HEK293T (cell line): Measurements from ENCODE around the gene LANCL2.

Source experiments
- ARNT ChIP-seq: fragments of 450-650 bp; IDR thresholded peaks from 2 replicates; pipeline ENCODE4 v1.6.1; 2017; ENCODE audit warnings: mild to moderate bottlenecking
- BHLHE40 ChIP-seq: fragments of 450-650 bp; IDR thresholded peaks from 2 replicates; pipeline ENCODE4 v1.6.1; 2016; ENCODE audit warnings: mild to moderate bottlenecking, moderate library complexity, borderline replicate concordance
- CTBP1 ChIP-seq: fragments of 450-650 bp; IDR thresholded peaks from 2 replicates; pipeline ENCODE4 v1.6.1; 2016; ENCODE audit warnings: borderline replicate concordance
- ELF4 ChIP-seq: fragments of 450-650 bp; IDR thresholded peaks from 2 replicates; pipeline ENCODE4 v1.6.1; 2017; ENCODE audit warnings: antibody characterized with exemption
- FOXA1 ChIP-seq: fragments of 450-650 bp; IDR thresholded peaks from 2 replicates; pipeline ENCODE4 v1.6.1; 2016; ENCODE audit warnings: mild to moderate bottlenecking
- FOXK2 ChIP-seq: fragments of 450-650 bp; IDR thresholded peaks from 2 replicates; pipeline ENCODE4 v1.6.1; 2016; ENCODE audit warnings: mild to moderate bottlenecking
- FOXM1 ChIP-seq: fragments of 450-650 bp; IDR thresholded peaks from 2 replicates; pipeline ENCODE4 v1.6.1; 2017; ENCODE audit warnings: mild to moderate bottlenecking, borderline replicate concordance
- HDGF ChIP-seq: fragments of 450-650 bp; IDR thresholded peaks from 2 replicates; pipeline ENCODE4 v1.6.1; 2017; ENCODE audit warnings: antibody characterized with exemption, borderline replicate concordance
- LEF1 ChIP-seq: fragments of 450-650 bp; IDR thresholded peaks from 2 replicates; pipeline ENCODE4 v1.6.1; 2017; ENCODE audit warnings: mild to moderate bottlenecking, borderline replicate concordance
- NFRKB ChIP-seq: fragments of 450-650 bp; IDR thresholded peaks from 2 replicates; pipeline ENCODE4 v1.6.1; 2016; ENCODE audit warnings: mild to moderate bottlenecking, moderate library complexity
- SP1 ChIP-seq: fragments of 450-650 bp; IDR thresholded peaks from 2 replicates; pipeline ENCODE4 v1.6.1; 2017
- SUZ12 ChIP-seq: fragments of 450-650 bp; IDR thresholded peaks from 2 replicates; pipeline ENCODE4 v1.6.1; 2016; ENCODE audit warnings: mild to moderate bottlenecking
- ZNF384 ChIP-seq: fragments of 450-650 bp; IDR thresholded peaks from 2 replicates; pipeline ENCODE4 v1.6.1; 2016
- TF ChIP-seq, protein P1 (sequence below): fragments of 450-650 bp; IDR thresholded peaks from 2 replicates; pipeline ENCODE4 v1.6.1; 2016

GRCh38 chr7:55397617-55398016 lies 32.5 kb downstream of the LANCL2 start:
- TF ChIP-seq ZNF384 (no peak), ARNT (no peak), FOXA1 (no peak), CTBP1 (no peak), SUZ12 (no peak), NFRKB (no peak), BHLHE40 (no peak), SP1 (no peak), FOXK2 (no peak), ELF4 (no peak), LEF1 (no peak), HDGF (no peak), FOXM1 (no peak)
- TF ChIP-seq, protein P1, sequence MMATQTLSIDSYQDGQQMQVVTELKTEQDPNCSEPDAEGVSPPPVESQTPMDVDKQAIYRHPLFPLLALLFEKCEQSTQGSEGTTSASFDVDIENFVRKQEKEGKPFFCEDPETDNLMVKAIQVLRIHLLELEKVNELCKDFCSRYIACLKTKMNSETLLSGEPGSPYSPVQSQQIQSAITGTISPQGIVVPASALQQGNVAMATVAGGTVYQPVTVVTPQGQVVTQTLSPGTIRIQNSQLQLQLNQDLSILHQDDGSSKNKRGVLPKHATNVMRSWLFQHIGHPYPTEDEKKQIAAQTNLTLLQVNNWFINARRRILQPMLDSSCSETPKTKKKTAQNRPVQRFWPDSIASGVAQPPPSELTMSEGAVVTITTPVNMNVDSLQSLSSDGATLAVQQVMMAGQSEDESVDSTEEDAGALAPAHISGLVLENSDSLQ: no peak
